Measurements from ENCODE around the gene NAT14. TPM values are rescaled to one million over a fixed set of nuclear protein-coding genes. Genes with fewer than 3 reads are reported as not detected.

NAT14 gene
- total and polyA plus RNA-seq, 2 donors (not counting 3 experiments of a cell fraction or from before 2014, with no cell fraction given): 39.1 to 44.7 TPM

DNA sequence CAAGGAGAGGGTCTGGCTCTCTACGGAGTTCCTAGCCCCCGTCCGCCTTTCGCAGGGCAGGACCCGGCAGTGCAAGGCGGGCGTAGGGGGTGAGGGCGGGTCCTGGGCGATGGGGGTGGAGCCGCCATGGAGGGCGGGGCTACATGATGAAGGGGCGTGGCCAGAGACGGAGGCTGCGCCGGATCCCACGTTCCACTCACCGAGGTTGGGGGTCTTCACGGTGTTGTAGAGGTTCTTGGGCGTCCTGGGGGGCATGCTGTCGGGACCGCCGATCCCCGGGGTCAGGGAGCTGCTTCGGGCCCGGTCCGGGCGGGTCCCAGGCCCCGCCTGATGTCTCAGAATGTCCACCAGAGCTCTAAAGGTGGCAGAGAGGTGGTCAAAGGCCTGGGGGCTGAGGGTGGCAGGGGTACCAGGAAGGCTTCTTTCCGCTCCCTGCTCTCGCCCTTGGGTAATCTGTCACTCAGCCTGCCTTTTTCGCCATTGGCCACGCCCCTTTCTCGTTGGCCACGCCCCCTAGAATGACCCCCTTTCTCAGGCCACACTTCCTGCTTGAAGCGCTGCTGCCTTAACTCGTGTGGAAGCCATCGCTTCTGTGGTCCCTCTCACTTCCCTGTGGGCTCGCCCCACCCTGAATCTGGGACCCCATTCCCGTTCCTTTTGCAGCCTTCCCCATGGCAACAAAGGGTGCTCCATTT is 44.4 kb upstream of the NAT14 start:
- no TSS peak for BruUV-seq (replicated peaks)
- no peak overlapping the region for H3K4me3 ChIP-seq (replicated peaks in 1 of 3; ENCODE audit: insufficient read depth in 1 of 3, low read depth in 1 of 3, low read length in 3 of 3)
- no peak for DNase-seq (ENCODE audit: low read depth, low spot score)

DNA sequence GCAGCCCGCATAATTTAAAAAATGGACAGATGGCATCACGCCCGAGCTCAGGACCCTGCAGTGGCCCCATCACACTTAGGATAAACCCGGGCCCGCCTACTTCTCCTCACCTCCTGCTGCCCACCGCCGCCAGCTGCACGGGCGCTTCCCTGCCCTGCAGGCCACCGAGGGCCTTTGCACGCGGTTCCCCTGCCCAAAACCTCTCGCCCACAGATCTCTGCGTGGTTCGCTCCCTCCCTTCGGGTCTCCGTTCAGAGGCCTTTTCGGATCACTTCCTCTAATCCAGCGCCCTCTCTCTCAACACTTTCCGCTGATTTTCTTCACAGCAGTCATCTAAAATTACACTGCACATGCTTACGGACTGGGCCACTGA is 43.7 kb upstream of the NAT14 start:
- dilution Hi-C loops (cut with MboI; ENCODE audit: extremely low pct_ligation_motif_present, low sequenced_read_pairs) (no loop called here), intact Hi-C loops (cut with micrococcal nuclease) (no loop called here)
- H3K9me1 ChIP-seq (replicated peaks; ENCODE audit: control insufficient read depth, extremely low read depth, insufficient read depth, low read length): no peaks in the 10 kb centered on the region
- TF ChIP-seq FOS (IDR thresholded peaks at IDR 0.05; ENCODE audit: borderline replicate concordance, insufficient read depth, low read length): no peak
- TF ChIP-seq, protein P1, sequence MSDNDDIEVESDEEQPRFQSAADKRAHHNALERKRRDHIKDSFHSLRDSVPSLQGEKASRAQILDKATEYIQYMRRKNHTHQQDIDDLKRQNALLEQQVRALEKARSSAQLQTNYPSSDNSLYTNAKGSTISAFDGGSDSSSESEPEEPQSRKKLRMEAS (IDR thresholded peaks at IDR 0.05; ENCODE audit: insufficient read depth, insufficient read length): no peak
- TF ChIP-seq, protein P2, sequence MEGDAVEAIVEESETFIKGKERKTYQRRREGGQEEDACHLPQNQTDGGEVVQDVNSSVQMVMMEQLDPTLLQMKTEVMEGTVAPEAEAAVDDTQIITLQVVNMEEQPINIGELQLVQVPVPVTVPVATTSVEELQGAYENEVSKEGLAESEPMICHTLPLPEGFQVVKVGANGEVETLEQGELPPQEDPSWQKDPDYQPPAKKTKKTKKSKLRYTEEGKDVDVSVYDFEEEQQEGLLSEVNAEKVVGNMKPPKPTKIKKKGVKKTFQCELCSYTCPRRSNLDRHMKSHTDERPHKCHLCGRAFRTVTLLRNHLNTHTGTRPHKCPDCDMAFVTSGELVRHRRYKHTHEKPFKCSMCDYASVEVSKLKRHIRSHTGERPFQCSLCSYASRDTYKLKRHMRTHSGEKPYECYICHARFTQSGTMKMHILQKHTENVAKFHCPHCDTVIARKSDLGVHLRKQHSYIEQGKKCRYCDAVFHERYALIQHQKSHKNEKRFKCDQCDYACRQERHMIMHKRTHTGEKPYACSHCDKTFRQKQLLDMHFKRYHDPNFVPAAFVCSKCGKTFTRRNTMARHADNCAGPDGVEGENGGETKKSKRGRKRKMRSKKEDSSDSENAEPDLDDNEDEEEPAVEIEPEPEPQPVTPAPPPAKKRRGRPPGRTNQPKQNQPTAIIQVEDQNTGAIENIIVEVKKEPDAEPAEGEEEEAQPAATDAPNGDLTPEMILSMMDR (IDR thresholded peaks at IDR 0.05; ENCODE audit: extremely low read depth in 1 of 2, insufficient read depth in 1 of 2, low read depth in 1 of 2, low read length in 2 of 2): no peak
- TF ChIP-seq POLR2AphosphoS5 (IDR thresholded peaks at IDR 0.05; ENCODE audit: insufficient read depth, low read depth, low read length): no peak
- TF ChIP-seq POLR2A (IDR thresholded peaks at IDR 0.05; ENCODE audit: low read depth, low read length): no peak
- no peak for TF ChIP-seq MYC (IDR thresholded peaks at IDR 0.05; ENCODE audit: low read depth, low read length)
- no peak for TF ChIP-seq GATA2 (IDR thresholded peaks at IDR 0.05; ENCODE audit: insufficient read depth, insufficient read length, low read depth, low read length)
- TF ChIP-seq JUN (IDR thresholded peaks at IDR 0.05; ENCODE audit: borderline replicate concordance, insufficient read depth, insufficient read length, low read depth): no peak
- TF ChIP-seq EZH2 (IDR thresholded peaks at IDR 0.05; ENCODE audit: borderline replicate concordance, low read depth, low read length, severe bottlenecking): no peak
- H3K36me3 ChIP-seq (ENCODE audit: control insufficient read depth in 2 of 2, extremely low read depth in 1 of 2, insufficient read depth in 2 of 2, low read length in 2 of 2): no peaks in the 10 kb centered on the region
- ChIA-PET POLR2A (no interaction called here), CTCF (no interaction called here)
- no TSS peak for BruUV-seq (replicated peaks)
- no peaks in the 10 kb centered on the region for H4K20me1 ChIP-seq (replicated peaks; ENCODE audit: control insufficient read depth, extremely low read depth, insufficient read depth, low read length)
- no peak overlapping the region for H3K9ac ChIP-seq (replicated peaks; ENCODE audit: extremely low read depth, insufficient read depth, low read length)
- H3K79me2 ChIP-seq (ENCODE audit: control insufficient read depth, insufficient read depth, low read length): no peaks in the 10 kb centered on the region
- no peak overlapping the region for H3K4me2 ChIP-seq (ENCODE audit: insufficient read depth, low read length)
- H3K9me3 ChIP-seq (replicated peaks; ENCODE audit: control insufficient read depth, insufficient read depth, low read length): no peaks in the 10 kb centered on the region
- H3K27ac ChIP-seq (ENCODE audit: insufficient read depth, low read depth, low read length): no peak overlapping the region
- no peak overlapping the region for H3K4me3 ChIP-seq (replicated peaks in 1 of 3; ENCODE audit: insufficient read depth in 1 of 3, low read depth in 1 of 3, low read length in 3 of 3)
- no peak overlapping the region for H2AFZ ChIP-seq (ENCODE audit: low read depth, low read length)
- FAIRE-seq (no peak), DNase-seq (ENCODE audit: low read depth, low spot score) (no peak)
- H3K4me1 ChIP-seq (ENCODE audit: control insufficient read depth, extremely low read depth, insufficient read depth, low read length): no peaks in the 10 kb centered on the region
- peaks cover 38 to 42% of the 10 kb centered on the region in 2 experiments for H3K27me3 ChIP-seq (ENCODE audit: control insufficient read depth in 2 of 2, insufficient read depth in 2 of 2, low read length in 2 of 2)

More for the DNA sequence above, 44.4 kb upstream of the NAT14 start:
- POLR2A ChIA-PET: no interaction called here
- Histone ChIP-seq H3K9me3 (replicated peaks; ENCODE audit: control insufficient read depth, insufficient read depth, low read length) (no peaks in the 10 kb centered on the region), H3K4me1 (ENCODE audit: control insufficient read depth, extremely low read depth, insufficient read depth, low read length) (no peaks in the 10 kb centered on the region), H3K9me1 (replicated peaks; ENCODE audit: control insufficient read depth, extremely low read depth, insufficient read depth, low read length) (no peaks in the 10 kb centered on the region), H2AFZ (ENCODE audit: low read depth, low read length) (no peak overlapping the region), H3K27me3 (ENCODE audit: control insufficient read depth in 2 of 2, insufficient read depth in 2 of 2, low read length in 2 of 2) (peaks cover 37 to 42% of the 10 kb centered on the region in 2 experiments), H3K9ac (replicated peaks; ENCODE audit: extremely low read depth, insufficient read depth, low read length) (no peak overlapping the region), H4K20me1 (replicated peaks; ENCODE audit: control insufficient read depth, extremely low read depth, insufficient read depth, low read length) (no peaks in the 10 kb centered on the region), H3K36me3 (ENCODE audit: control insufficient read depth in 2 of 2, extremely low read depth in 1 of 2, insufficient read depth in 2 of 2, low read length in 2 of 2) (no peaks in the 10 kb centered on the region), H3K4me2 (ENCODE audit: insufficient read depth, low read length) (no peak overlapping the region), H3K27ac (ENCODE audit: insufficient read depth, low read depth, low read length) (no peak overlapping the region), H3K79me2 (ENCODE audit: control insufficient read depth, insufficient read depth, low read length) (no peaks in the 10 kb centered on the region)
- dilution Hi-C loops (cut with MboI; ENCODE audit: extremely low pct_ligation_motif_present, low sequenced_read_pairs): no loop called here
- FAIRE-seq: no peak
- TF ChIP-seq, protein P1 (IDR thresholded peaks at IDR 0.05; ENCODE audit: insufficient read depth, insufficient read length): no peak
- TF ChIP-seq GATA2 (IDR thresholded peaks at IDR 0.05; ENCODE audit: insufficient read depth, insufficient read length, low read depth, low read length): no peak
- intact Hi-C loops (cut with micrococcal nuclease): no loop called here
- CTCF ChIA-PET: no interaction called here
